GM12801 (cell line): ENCODE data around the gene MEMO1.

Source experiments
- TF ChIP-seq, protein P1 (sequence below): IDR thresholded peaks from one replicate; pipeline ENCODE4 v1.5.1; 2011; ENCODE audit warnings: control low read depth; ENCODE audit not compliant: insufficient read length; ENCODE audit errors: extremely low read depth

Gene MEMO1

GRCh38 chr2:31828891-31829290, 181.9 kb downstream of the MEMO1 start:
- TF ChIP-seq, protein P1, sequence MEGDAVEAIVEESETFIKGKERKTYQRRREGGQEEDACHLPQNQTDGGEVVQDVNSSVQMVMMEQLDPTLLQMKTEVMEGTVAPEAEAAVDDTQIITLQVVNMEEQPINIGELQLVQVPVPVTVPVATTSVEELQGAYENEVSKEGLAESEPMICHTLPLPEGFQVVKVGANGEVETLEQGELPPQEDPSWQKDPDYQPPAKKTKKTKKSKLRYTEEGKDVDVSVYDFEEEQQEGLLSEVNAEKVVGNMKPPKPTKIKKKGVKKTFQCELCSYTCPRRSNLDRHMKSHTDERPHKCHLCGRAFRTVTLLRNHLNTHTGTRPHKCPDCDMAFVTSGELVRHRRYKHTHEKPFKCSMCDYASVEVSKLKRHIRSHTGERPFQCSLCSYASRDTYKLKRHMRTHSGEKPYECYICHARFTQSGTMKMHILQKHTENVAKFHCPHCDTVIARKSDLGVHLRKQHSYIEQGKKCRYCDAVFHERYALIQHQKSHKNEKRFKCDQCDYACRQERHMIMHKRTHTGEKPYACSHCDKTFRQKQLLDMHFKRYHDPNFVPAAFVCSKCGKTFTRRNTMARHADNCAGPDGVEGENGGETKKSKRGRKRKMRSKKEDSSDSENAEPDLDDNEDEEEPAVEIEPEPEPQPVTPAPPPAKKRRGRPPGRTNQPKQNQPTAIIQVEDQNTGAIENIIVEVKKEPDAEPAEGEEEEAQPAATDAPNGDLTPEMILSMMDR: no peak

GRCh38 chr2:31823558-31823957, 187.2 kb downstream of the MEMO1 start:
- TF ChIP-seq, protein P1: no peak

DNA sequence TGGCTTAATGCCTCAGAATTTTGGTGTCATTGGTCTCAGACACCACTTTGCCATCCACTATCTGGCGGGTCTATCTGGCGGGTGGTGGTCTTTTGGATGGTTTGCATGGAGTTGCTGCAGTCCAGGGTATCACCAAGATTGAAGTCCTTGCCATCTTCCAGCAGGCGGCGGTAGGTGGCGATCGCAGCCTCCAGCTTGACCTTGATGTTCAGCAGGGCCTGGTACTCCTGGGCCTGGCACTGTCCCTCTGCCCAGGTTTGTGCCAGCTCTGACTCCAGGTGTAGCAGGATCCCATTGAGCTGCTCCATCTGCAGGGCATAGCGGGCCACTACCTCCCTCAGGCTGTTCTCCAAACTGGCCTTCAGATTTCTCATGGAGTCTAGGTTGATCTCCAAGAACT, 188.2 kb downstream of the MEMO1 start:
- TF ChIP-seq, protein P1: no peak
